Activated T-cell treated with anti-CD3 and anti-CD28 coated beads, Interleukin-2, amount 50 U/mL, for 24 hours (primary cell): ENCODE results near the gene SOCS4.

Experiments used
- DNase-seq: peaks from one replicate; pipeline ENCODE4 v3.0.0-alpha.2; 2020
- H3K27ac Mint-ChIP-seq: 2 replicates; pipeline ENCODE4 v1.8.0; 2020; ENCODE audit warnings: mild to moderate bottlenecking, mixed read lengths
- H3K27me3 Mint-ChIP-seq: 2 replicates; pipeline ENCODE4 v1.8.0; 2020; ENCODE audit warnings: mixed read lengths
- H3K36me3 Mint-ChIP-seq: 2 replicates; pipeline ENCODE4 v1.8.0; 2020; ENCODE audit warnings: low read depth, mixed read lengths
- H3K4me1 Mint-ChIP-seq: 2 replicates; pipeline ENCODE4 v1.8.0; 2020; ENCODE audit warnings: low read depth, mixed read lengths
- H3K4me3 Mint-ChIP-seq: 2 replicates; pipeline ENCODE4 v1.8.0; 2020; ENCODE audit warnings: mild to moderate bottlenecking, moderate library complexity, mixed read lengths
- H3K9me3 Mint-ChIP-seq: 2 replicates; pipeline ENCODE4 v1.8.0; 2020; ENCODE audit warnings: mixed read lengths

Gene SOCS4

DNA sequence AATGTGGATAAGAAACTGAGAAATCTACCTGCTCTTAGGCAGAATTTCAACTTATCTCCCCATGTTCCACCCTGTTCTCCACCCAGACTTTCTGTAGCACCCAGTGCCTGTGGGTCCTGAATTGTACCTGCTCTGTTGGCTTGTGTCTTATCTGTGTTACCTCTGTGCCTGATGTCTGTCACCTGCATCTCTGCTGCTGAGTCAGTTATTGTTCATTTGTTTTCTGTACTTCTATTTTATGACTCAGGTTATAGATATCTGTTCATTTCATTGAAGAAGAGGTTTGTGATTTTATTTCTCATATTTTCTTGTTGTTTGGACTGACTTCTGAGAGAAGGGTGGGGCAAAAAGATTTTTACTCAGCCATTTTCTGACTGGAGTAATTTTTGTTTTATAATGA, 11.7 kb downstream of the SOCS4 start:
- peaks cover 11% of the 10 kb centered on the region for H3K4me1 Mint-ChIP-seq
- peaks cover 84% of the 10 kb centered on the region for H3K36me3 Mint-ChIP-seq
- peak overlapping the region; percentile 26 for H3K27ac Mint-ChIP-seq
- no peak for DNase-seq
- H3K27me3 Mint-ChIP-seq: no peaks in the 10 kb centered on the region
- H3K9me3 Mint-ChIP-seq: no peaks in the 10 kb centered on the region
- H3K4me3 Mint-ChIP-seq: no peak overlapping the region

DNA sequence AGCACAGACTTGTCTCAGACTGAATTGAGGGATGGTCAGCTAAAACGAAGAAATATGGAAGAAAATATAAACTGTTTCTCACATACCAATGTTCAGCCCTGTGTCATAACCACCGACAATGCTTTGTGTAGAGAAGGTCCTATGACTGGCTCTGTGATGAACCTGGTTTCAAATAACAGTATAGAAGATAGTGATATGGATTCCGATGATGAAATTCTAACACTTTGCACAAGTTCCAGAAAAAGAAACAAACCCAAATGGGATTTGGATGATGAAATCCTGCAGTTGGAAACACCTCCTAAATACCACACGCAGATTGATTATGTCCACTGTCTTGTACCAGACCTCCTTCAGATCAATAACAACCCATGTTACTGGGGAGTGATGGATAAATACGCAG, 16.5 kb downstream of the SOCS4 start:
- no peak overlapping the region for H3K27ac Mint-ChIP-seq
- no peaks in the 10 kb centered on the region for H3K9me3 Mint-ChIP-seq
- no peak overlapping the region for H3K4me3 Mint-ChIP-seq
- peaks cover 55% of the 10 kb centered on the region for H3K36me3 Mint-ChIP-seq
- no peak for DNase-seq
- peaks cover 20% of the 10 kb centered on the region for H3K4me1 Mint-ChIP-seq
- H3K27me3 Mint-ChIP-seq: no peaks in the 10 kb centered on the region

DNA sequence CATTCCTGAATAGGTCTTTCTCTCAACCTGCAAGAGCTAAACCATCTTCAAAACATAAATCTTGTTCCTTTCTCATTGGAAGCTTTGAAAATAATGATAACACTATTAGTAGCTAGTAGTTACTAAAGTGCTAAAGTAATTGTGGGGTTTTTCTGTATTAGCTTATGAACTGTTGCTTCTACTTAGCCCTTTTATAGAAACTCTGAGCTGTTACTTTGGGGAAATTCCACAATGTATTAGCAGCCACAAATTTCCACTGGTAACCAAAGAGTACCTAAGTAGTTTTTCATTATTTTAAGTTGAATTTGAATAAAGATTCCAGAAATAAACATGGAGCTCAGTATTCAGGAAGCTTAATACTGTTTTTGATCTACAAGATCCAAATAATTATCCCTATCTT, 18.1 kb downstream of the SOCS4 start:
- H3K9me3 Mint-ChIP-seq: no peaks in the 10 kb centered on the region
- no peaks in the 10 kb centered on the region for H3K27me3 Mint-ChIP-seq
- no peak overlapping the region for H3K4me3 Mint-ChIP-seq
- DNase-seq: no peak
- H3K4me1 Mint-ChIP-seq: peaks cover 20% of the 10 kb centered on the region
- H3K36me3 Mint-ChIP-seq: peaks cover 40% of the 10 kb centered on the region
- H3K27ac Mint-ChIP-seq: peak overlapping the region; percentile 20

DNA sequence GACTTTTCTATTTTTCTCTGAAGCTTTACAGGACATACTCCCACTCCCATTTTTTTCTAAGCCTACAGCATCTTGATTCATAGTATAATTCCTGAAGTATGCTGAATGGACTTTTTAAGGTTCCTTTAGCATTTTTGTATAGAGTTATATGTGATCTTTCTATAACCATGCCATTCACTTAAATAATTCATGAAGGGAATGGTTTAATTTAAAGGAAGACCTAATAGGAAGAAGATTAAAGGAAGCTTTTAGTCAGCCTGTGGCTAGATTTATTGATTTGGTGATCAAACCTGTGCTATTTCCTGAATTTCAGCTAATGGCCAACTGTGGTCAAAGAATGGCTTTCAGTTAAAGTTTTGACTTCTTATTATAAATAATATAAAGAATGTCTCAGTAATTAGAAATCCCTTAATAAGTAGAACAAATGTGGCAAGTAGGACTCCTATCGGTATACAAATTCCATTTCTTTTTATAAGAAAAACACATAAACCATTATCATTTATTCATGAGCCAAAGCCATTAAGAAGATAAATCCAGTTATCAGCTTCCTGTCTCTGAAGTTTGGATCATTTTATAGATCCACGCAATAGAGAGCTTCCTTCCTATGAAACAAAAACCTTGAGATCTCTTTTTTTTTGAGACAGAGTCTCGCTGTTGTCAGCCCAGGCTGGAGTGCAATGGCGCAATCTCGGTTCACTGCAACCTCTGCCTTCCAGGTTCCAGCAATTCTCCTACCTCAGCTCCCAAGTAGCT, 20.4 kb downstream of the SOCS4 start:
- Mint-ChIP-seq H3K4me3 (no peak overlapping the region), H3K9me3 (no peaks in the 10 kb centered on the region), H3K27me3 (no peaks in the 10 kb centered on the region), H3K27ac (no peak overlapping the region), H3K4me1 (peaks cover 31% of the 10 kb centered on the region), H3K36me3 (peaks cover 36% of the 10 kb centered on the region)
- no peak for DNase-seq

DNA sequence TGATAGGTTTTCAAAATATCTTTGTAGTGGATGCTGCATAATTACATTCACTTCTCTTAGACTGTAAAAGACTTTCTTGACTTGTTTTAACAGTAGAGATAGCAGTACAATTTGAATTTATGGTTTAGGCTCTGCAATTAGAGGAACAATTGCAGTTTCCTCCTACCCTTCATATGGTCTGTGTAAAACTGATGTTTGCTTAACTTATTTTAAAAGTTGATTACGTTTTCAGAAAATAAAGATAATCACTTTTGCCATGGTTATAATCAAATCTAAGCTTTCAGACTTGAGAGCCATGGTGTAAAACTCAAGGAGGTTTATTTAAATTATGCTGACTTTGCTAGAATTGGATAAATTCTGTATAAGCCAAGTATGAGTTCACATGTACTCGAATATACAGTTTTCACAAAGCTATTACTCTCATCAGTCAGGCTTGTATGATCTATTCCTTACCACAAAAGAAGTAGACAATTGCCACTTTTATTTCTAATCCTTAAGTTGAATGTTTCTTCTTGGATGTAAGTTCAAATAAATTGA, 21.9 kb downstream of the SOCS4 start:
- Mint-ChIP-seq H3K4me1 (peaks cover 45% of the 10 kb centered on the region), H3K9me3 (no peaks in the 10 kb centered on the region), H3K27me3 (no peaks in the 10 kb centered on the region), H3K27ac (no peak overlapping the region), H3K36me3 (peaks cover 36% of the 10 kb centered on the region), H3K4me3 (no peak overlapping the region)
- DNase-seq: no peak

DNA sequence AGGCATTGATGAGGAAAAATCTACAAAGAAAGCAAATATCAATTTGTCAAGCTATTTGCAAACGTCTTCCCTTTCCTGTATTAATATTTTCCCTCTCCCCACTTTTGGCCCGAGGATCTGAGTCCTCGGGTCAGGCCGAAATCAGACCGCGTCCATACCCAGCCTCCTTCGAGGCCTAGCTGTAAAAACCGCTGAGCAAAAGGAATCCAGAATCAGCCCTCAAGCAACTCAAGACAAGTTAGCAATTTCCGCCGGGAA, 24.1 kb downstream of the SOCS4 start:
- Mint-ChIP-seq H3K27me3 (no peaks in the 10 kb centered on the region), H3K9me3 (no peaks in the 10 kb centered on the region), H3K36me3 (peaks cover 41% of the 10 kb centered on the region), H3K27ac (peak overlapping the region; percentile 98), H3K4me1 (peaks cover 46% of the 10 kb centered on the region), H3K4me3 (peak overlapping the region; percentile 89)
- DNase-seq: no peak

DNA sequence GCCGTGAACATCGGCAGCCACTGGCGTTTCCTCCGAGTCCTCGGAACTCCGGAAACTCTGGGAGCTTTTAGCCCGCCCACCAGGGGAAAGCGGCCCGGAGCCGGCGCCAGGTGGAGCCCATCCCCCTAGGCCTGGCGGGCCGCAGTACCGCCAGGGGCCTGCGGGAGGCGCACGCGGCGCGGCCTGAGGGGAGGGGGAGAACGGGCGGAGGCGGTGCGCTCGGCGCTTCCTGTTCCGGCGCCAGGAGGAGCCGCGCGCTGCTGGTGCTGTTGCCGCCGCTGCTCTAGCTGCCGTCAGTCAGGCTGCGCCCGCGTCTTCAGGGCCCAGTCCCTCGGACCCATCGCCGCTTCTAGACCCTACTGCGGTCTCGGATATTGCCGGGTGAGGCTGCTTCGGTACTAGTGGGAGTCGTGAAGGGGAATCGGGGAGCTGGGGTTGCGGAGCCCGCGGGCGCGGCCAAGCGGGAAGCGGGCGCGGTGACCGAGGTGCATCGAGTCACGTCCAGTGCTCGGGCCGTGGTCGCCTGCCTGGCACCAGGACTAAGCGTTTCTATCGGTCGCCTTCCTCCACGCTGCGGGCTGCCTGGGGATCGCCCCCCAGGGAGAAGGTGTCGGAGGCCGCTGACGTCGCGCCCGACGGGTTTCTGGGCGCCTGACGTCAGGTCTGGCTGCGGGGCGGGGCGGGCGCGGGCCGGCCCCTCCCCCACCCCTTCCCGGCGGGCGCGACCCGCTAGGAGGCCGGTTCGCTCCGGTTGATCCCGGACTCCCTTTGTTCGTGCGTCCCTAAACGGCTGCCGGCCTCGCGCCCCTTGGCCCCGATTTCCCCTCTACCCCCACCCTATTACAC, 24.6 kb downstream of the SOCS4 start, which contains the start of gene MAPK1IP1L:
Gene MAPK1IP1L, plus strand, starts transcription at position 225 of the 846 bp plus-strand sequence. CDS start 10,037 bp downstream, outside the sequence.
- peaks cover 51% of the 10 kb centered on the region for H3K4me1 Mint-ChIP-seq
- no peaks in the 10 kb centered on the region for H3K27me3 Mint-ChIP-seq
- H3K36me3 Mint-ChIP-seq: peaks cover 46% of the 10 kb centered on the region
- DNase-seq: peak; percentile 97
- peak within 1 kb of the TSS; percentile 89 for H3K4me3 Mint-ChIP-seq
- no peaks in the 10 kb centered on the region for H3K9me3 Mint-ChIP-seq
- peak within 1 kb of the TSS; percentile 98 for H3K27ac Mint-ChIP-seq

DNA sequence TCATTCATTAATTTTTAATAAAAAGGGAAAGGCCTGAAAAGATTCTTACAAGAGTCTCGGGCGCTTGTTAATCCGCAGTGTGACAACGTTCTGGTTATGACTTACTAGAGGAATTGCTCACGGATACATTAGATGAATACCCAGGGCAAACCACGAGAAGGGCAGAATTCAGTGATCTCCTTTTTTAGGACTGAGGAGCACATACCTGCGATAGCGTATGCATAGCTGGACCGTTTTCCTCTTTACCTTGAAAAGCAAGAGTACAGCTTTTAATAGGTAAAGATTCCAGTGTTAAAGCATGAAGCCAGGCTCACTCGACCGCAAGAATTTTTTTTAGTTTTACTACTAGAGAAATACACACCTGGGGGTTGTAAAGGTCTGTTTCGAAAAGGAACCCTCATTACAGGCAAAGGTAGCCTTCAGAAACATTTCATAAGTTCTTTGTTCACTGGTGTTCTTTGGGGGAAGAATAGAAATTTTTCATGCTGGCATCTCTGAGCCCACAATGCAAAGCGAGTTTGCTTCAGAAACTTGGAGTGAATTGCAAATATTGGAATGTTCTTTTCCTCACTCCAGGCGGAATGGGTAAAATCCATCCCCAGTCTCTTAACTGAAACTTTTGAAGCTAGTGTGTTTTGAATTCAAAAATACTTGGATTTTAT, 25.4 kb downstream of the SOCS4 start:
- DNase-seq: no peak
- Mint-ChIP-seq H3K4me1 (peaks cover 52% of the 10 kb centered on the region), H3K9me3 (no peaks in the 10 kb centered on the region), H3K36me3 (peaks cover 54% of the 10 kb centered on the region), H3K4me3 (peak overlapping the region; percentile 89), H3K27me3 (no peaks in the 10 kb centered on the region), H3K27ac (peak overlapping the region; percentile 98)

DNA sequence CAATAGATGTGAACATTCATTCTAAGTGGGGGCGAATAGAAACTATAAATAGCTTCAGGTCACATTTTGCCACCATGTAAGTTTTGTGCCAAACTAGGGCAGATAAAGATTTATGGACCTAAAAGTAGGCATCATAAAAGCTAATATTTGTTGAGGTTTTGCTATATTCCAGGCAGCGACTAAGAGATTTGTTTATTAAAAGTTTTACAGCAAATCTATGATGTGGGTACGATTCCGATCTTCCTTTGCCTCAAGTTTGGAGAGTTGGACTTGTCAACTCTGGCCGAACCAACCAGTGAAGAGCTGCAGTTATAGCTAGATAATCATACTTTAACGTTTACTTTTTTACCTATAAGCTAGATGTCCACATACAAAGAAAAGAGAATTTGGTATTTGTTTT, 26.0 kb downstream of the SOCS4 start:
- DNase-seq: no peak
- Mint-ChIP-seq H3K27me3 (no peaks in the 10 kb centered on the region), H3K27ac (peak overlapping the region; percentile 98), H3K4me3 (peak overlapping the region; percentile 89), H3K9me3 (no peaks in the 10 kb centered on the region), H3K4me1 (peaks cover 56% of the 10 kb centered on the region), H3K36me3 (peaks cover 59% of the 10 kb centered on the region)

DNA sequence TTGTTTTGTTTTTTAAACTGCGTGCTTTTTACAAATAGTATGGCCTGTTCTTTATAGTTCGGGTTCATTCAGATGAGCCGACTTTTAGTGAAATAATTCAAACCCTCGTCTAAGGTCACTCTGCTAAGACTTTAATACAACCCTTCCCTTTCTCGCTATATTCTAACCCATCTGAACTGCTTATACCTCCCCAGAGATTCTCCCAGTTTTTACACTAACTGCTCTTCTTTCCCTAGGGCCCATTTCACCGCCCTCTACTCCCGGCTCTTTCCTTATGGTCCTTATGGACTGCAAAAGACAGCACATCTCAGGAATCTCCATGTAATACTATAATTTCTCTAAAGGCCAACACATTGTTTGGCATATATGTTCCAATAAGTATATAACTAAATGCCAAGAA, 26.5 kb downstream of the SOCS4 start:
- peak overlapping the region; percentile 98 for H3K27ac Mint-ChIP-seq
- peaks cover 60% of the 10 kb centered on the region for H3K4me1 Mint-ChIP-seq
- H3K36me3 Mint-ChIP-seq: peaks cover 64% of the 10 kb centered on the region

DNA sequence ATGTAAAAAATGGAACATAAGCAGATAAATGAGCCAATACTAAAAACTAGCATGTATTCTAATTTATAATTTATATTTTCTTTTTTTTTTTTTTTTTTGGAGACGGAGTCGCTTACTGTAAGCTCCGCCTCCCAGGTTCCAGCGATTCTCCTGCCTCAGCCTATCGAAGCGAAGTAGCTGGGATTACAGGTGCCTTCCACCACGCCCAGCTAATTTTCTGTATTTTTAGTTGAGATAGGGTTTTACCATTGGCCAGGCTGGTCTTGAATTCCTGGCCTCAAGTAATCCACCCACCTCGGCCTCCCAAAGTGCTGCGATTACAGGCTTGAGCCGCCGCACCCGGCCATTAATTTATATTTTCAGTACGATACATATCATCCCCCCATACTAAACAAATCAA, 27.1 kb downstream of the SOCS4 start:
- no peak for DNase-seq
- H3K36me3 Mint-ChIP-seq: peaks cover 67% of the 10 kb centered on the region
- peak overlapping the region; percentile 26 for H3K27ac Mint-ChIP-seq
- no peaks in the 10 kb centered on the region for H3K27me3 Mint-ChIP-seq
- peaks cover 60% of the 10 kb centered on the region for H3K4me1 Mint-ChIP-seq
- H3K4me3 Mint-ChIP-seq: peak overlapping the region; percentile 25
- H3K9me3 Mint-ChIP-seq: no peaks in the 10 kb centered on the region

More for the DNA sequence above, 26.5 kb downstream of the SOCS4 start:
- DNase-seq: no peak
- Mint-ChIP-seq H3K27me3 (no peaks in the 10 kb centered on the region), H3K4me3 (peak overlapping the region; percentile 89), H3K9me3 (no peaks in the 10 kb centered on the region)

DNA sequence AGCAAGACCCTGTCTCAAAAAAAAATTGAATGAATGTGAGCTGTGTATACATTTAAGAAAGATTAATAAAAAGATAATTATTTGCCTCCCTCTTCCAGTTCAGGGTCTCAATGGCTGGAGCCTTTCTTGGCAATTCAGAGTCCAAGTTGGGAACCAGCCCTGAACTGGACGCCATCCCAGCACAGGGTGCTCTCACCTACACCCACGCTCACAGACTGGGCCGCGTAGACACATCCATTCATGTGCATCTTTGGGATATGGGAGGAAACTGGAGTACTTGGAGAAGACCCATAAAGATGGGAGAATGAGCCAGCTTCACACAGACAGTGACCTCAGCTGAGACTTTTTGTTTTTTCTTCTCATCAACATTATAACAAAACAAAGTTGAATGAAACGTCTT, 30.9 kb downstream of the SOCS4 start:
- Mint-ChIP-seq H3K9me3 (no peaks in the 10 kb centered on the region), H3K4me3 (no peak overlapping the region), H3K36me3 (peaks cover 89% of the 10 kb centered on the region), H3K27me3 (no peaks in the 10 kb centered on the region), H3K27ac (no peak overlapping the region), H3K4me1 (peaks cover 58% of the 10 kb centered on the region)
- DNase-seq: no peak

DNA sequence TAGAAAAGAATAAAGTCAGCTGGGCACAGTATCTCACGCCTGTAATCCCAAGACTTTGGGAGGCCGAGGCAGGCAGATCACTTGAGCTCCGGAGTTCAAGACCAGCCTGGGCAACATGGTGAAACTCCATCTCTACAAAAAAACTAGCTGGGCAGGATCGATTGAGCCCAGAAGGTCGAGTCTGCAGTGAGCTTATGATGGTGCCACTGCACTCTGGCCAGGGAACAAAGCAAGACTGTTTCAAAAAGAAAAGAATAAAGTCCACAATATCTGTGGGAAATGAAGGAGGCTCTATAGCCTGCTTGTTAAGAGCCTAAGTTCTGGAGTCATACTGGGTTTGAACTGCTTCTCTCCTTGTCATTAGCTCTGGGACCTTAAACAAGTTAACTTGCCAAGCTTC, 32.3 kb downstream of the SOCS4 start:
- Mint-ChIP-seq H3K4me3 (no peak overlapping the region), H3K9me3 (no peaks in the 10 kb centered on the region), H3K4me1 (peaks cover 50% of the 10 kb centered on the region), H3K36me3 (peaks cover 89% of the 10 kb centered on the region), H3K27me3 (no peaks in the 10 kb centered on the region), H3K27ac (peak overlapping the region; percentile 40)
- DNase-seq: no peak

DNA sequence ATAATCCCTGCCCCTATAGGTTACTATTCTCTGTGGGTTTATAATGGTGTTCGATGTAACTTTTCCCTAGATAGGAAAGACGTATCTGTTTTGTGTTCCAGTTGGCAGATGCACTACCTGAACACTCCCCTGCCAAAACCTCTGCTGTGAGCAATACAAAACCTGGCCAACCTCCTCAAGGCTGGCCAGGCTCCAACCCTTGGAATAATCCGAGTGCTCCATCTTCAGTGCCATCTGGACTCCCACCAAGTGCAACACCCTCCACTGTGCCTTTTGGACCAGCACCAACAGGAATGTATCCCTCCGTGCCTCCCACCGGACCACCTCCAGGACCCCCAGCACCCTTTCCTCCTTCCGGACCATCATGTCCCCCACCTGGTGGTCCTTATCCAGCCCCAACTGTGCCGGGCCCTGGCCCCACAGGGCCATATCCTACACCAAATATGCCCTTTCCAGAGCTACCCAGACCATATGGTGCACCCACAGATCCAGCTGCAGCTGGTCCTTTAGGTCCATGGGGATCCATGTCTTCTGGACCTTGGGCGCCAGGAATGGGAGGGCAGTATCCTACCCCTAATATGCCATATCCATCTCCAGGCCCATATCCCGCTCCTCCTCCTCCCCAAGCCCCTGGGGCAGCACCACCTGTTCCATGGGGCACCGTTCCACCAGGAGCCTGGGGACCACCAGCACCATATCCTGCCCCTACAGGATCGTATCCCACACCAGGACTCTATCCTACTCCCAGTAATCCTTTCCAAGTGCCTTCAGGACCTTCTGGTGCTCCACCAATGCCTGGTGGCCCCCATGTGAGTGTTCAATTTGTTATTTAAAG, 35.7 kb downstream of the SOCS4 start:
- Mint-ChIP-seq H3K4me3 (no peak overlapping the region), H3K36me3 (peaks cover 91% of the 10 kb centered on the region), H3K9me3 (no peaks in the 10 kb centered on the region), H3K27me3 (no peaks in the 10 kb centered on the region), H3K27ac (peak overlapping the region; percentile 26), H3K4me1 (peaks cover 37% of the 10 kb centered on the region)
- no peak for DNase-seq
